ENCODE measurements around the gene C14orf180. TPM values are rescaled to one million over a fixed set of nuclear protein-coding genes. Genes with fewer than 3 reads are reported as not detected.
"Not testable (repeated sequence)": the region's sequence is repeated elsewhere in the genome, so short reads cannot be mapped to it uniquely, and the experiment has no call there.

C14orf180 gene
- total RNA-seq, 2 donors from 2014 or later, result 19.4 TPM; not detected in 1

- H3K36me3 ChIP-seq (replicated peaks in 1 of 2; ENCODE audit: insufficient read depth in 1 of 2, low read depth in 2 of 2), result no peaks in the 10 kb centered on the region
- no peak overlapping the region for H3K27ac ChIP-seq
- H3K4me1 ChIP-seq, result peaks cover 55% of the 10 kb centered on the region
- TF ChIP-seq POLR2A (IDR thresholded peaks at IDR 0.05), result no peak
- TF ChIP-seq CTCF (IDR thresholded peaks at IDR 0.05), result no peak
- H3K9me3 ChIP-seq, result no peaks in the 10 kb centered on the region
- WGBS, 2 donors, result 50 to 56% methylated on average over 5 to 12 of the region's 12 CpGs
- no peak for ATAC-seq
- H3K27me3 ChIP-seq, result no peaks in the 10 kb centered on the region
- no peak overlapping the region for H3K4me3 ChIP-seq
- no peak for DNase-seq
- intact Hi-C loops (cut with DNase I), result no loop called here
Measured at GRCh38 chr14:104577426-104577825, 2.1 kb upstream of the C14orf180 start.

GRCh38 chr14:104577847-104578301 is 1.7 kb upstream of the C14orf180 start:
- TF ChIP-seq POLR2A (IDR thresholded peaks at IDR 0.05) (no peak), CTCF (IDR thresholded peaks at IDR 0.05) (no peak)
- intact Hi-C loops (cut with DNase I), result no loop called here
- DNase-seq, result no peak
- WGBS, 2 donors, result 63% methylated on average over 19 of the region's 19 CpGs; no CpG with 5 or more reads in 1 of the 2 donors
- Histone ChIP-seq H3K27me3 (no peaks in the 10 kb centered on the region), H3K4me3 (no peak overlapping the region), H3K36me3 (replicated peaks in 1 of 2; ENCODE audit: insufficient read depth in 1 of 2, low read depth in 2 of 2) (no peaks in the 10 kb centered on the region), H3K27ac (no peak overlapping the region), H3K4me1 (peaks cover 60% of the 10 kb centered on the region), H3K9me3 (no peaks in the 10 kb centered on the region)
- no peak for ATAC-seq

- Histone ChIP-seq H3K27me3 (no peaks in the 10 kb centered on the region), H3K4me1 (peaks cover 63% of the 10 kb centered on the region), H3K9me3 (no peaks in the 10 kb centered on the region), H3K27ac (no peak overlapping the region), H3K36me3 (replicated peaks in 1 of 2; ENCODE audit: insufficient read depth in 1 of 2, low read depth in 2 of 2) (no peaks in the 10 kb centered on the region), H3K4me3 (no peak overlapping the region)
- TF ChIP-seq CTCF (IDR thresholded peaks at IDR 0.05), result no peak
- TF ChIP-seq POLR2A (IDR thresholded peaks at IDR 0.05), result no peak
- ATAC-seq (no peak), DNase-seq (no peak)
- WGBS, 2 donors, result 51 to 75% methylated on average over 3 to 11 of the region's 11 CpGs
- intact Hi-C loops (cut with DNase I), result no loop called here
Measured at GRCh38 chr14:104578321-104578720, 1.2 kb upstream of the C14orf180 start.

- WGBS, 2 donors, result 40 to 55% methylated on average over 2 to 6 of the region's 6 CpGs
- H3K4me3 ChIP-seq; H3K9me3 ChIP-seq; H3K27me3 ChIP-seq; intact Hi-C loops (cut with DNase I); H3K36me3 ChIP-seq (replicated peaks in 1 of 2; ENCODE audit: insufficient read depth in 1 of 2, low read depth in 2 of 2): not testable (repeated sequence)
- peak overlapping the region in 3 of 4 donors; percentile 30 to 57 (median 41) for H3K27ac ChIP-seq
- peaks cover 63% of the 10 kb centered on the region for H3K4me1 ChIP-seq
- DNase-seq (peak in 1 of 4 donors; percentile 61), ATAC-seq (peak; percentile 27)
Measured at GRCh38 chr14:104579939-104580338, 375 bp downstream of the C14orf180 start.

GRCh38 chr14:104580961-104581360 is 1.4 kb downstream of the C14orf180 start:
- Histone ChIP-seq H3K4me1 (peaks cover 63% of the 10 kb centered on the region), H3K36me3 (replicated peaks in 1 of 2; ENCODE audit: insufficient read depth in 1 of 2, low read depth in 2 of 2) (no peaks in the 10 kb centered on the region), H3K9me3 (no peaks in the 10 kb centered on the region), H3K27ac (no peak overlapping the region), H3K4me3 (no peak overlapping the region), H3K27me3 (no peaks in the 10 kb centered on the region)
- intact Hi-C loops (cut with DNase I), result no loop called here
- DNase-seq (peak; percentile 56 to 88 (median 64)), ATAC-seq (no peak)
- WGBS, 2 donors, result 31 to 63% methylated on average over 7 to 9 of the region's 9 CpGs
- TF ChIP-seq CTCF (IDR thresholded peaks at IDR 0.05) (no peak), POLR2A (IDR thresholded peaks at IDR 0.05) (no peak)
